Trophoblast cell (in vitro differentiated cells and primary cell): ENCODE measurements around the gene UBR7.
"Not testable (repeated sequence)": the region's sequence is repeated elsewhere in the genome, so short reads cannot be mapped to it uniquely, and the experiment has no call there.

Experiments used
- DNase-seq, 2 donors: peaks; one replicate each; pipeline ENCODE4 v3.0.0-alpha.2; 2016
- H2AFZ ChIP-seq: 2 replicates; pipeline ENCODE4 v1.6.1; 2013; ENCODE audit warnings: low read length, moderate library complexity, mild to moderate bottlenecking; ENCODE audit not compliant: insufficient read depth, poor library complexity
- H2AK5ac ChIP-seq: 2 replicates; pipeline ENCODE4 v1.6.1; 2013; ENCODE audit warnings: mild to moderate bottlenecking, low read length
- H2BK120ac ChIP-seq: 2 replicates; pipeline ENCODE4 v1.6.1; 2013; ENCODE audit warnings: low read length, mild to moderate bottlenecking, moderate library complexity; ENCODE audit not compliant: insufficient read depth, poor library complexity
- H2BK12ac ChIP-seq: 2 replicates; pipeline ENCODE4 v1.6.1; 2013; ENCODE audit warnings: mild to moderate bottlenecking, low read length, moderate library complexity
- H2BK5ac ChIP-seq: 2 replicates; pipeline ENCODE4 v1.6.1; 2013; ENCODE audit warnings: low read length, low read depth, moderate library complexity, mild to moderate bottlenecking; ENCODE audit not compliant: poor library complexity
- H3K14ac ChIP-seq: 2 replicates; pipeline ENCODE4 v1.6.1; 2013; ENCODE audit warnings: mild to moderate bottlenecking, low read length
- H3K18ac ChIP-seq: 2 replicates; pipeline ENCODE4 v1.6.1; 2013; ENCODE audit warnings: mild to moderate bottlenecking, low read length
- H3K23ac ChIP-seq: 2 replicates; pipeline ENCODE4 v1.6.1; 2013; ENCODE audit warnings: low read length
- H3K27ac ChIP-seq: 2 replicates; pipeline ENCODE4 v1.5.1; 2013; ENCODE audit warnings: low read depth, mild to moderate bottlenecking, inconsistent platforms, low read length, moderate library complexity
- H3K27me3 ChIP-seq: 2 replicates; pipeline ENCODE4 v1.6.1; 2013; ENCODE audit warnings: inconsistent platforms, mild to moderate bottlenecking, low read length, moderate library complexity; ENCODE audit not compliant: insufficient read depth
- H3K36me3 ChIP-seq, 2 experiments: 1 replicate in 1 of 2; 2 replicates in 1 of 2; pipeline ENCODE4 v1.6.1; 2013; ENCODE audit warnings: low read length in 2 of 2, mild to moderate bottlenecking in 2 of 2, moderate library complexity in 1 of 2; ENCODE audit not compliant: insufficient read depth in 2 of 2, control insufficient read depth in 1 of 2
- H3K4ac ChIP-seq: 2 replicates; pipeline ENCODE4 v1.6.1; 2013; ENCODE audit warnings: low read depth, mild to moderate bottlenecking, low read length, moderate library complexity
- H3K4me1 ChIP-seq, 2 experiments: 1 replicate in 1 of 2; 2 replicates in 1 of 2; pipeline ENCODE4 v1.6.1; 2013; ENCODE audit warnings: low read length in 2 of 2, mild to moderate bottlenecking in 2 of 2, moderate library complexity in 1 of 2; ENCODE audit not compliant: insufficient read depth in 2 of 2, control insufficient read depth in 1 of 2
- H3K4me2 ChIP-seq: 2 replicates; pipeline ENCODE4 v1.6.1; 2013; ENCODE audit warnings: inconsistent platforms, mild to moderate bottlenecking, low read length, moderate library complexity
- H3K4me3 ChIP-seq: 2 replicates; pipeline ENCODE4 v1.5.1; 2013; ENCODE audit warnings: mild to moderate bottlenecking, low read depth, low read length, inconsistent platforms
- H3K79me1 ChIP-seq: one replicate; pipeline ENCODE4 v1.6.1; 2013; ENCODE audit warnings: low read length
- H3K79me2 ChIP-seq: 2 replicates; pipeline ENCODE4 v1.6.1; 2013; ENCODE audit warnings: low read length, mild to moderate bottlenecking; ENCODE audit not compliant: control insufficient read depth, insufficient read depth, poor library complexity
- H3K9ac ChIP-seq: 2 replicates; pipeline ENCODE4 v1.6.1; 2013; ENCODE audit warnings: mild to moderate bottlenecking, low read length
- H3K9me3 ChIP-seq: 2 replicates; pipeline ENCODE4 v1.6.1; 2013; ENCODE audit warnings: low read depth, mild to moderate bottlenecking, control low read depth, inconsistent platforms, low read length; ENCODE audit not compliant: insufficient read depth
- H4K12ac ChIP-seq: 2 replicates; pipeline ENCODE4 v1.6.1; 2013; ENCODE audit warnings: low read depth, mild to moderate bottlenecking, low read length, moderate library complexity
- H4K8ac ChIP-seq: 2 replicates; pipeline ENCODE4 v1.6.1; 2013; ENCODE audit warnings: low read depth, mild to moderate bottlenecking, low read length, moderate library complexity
- H4K91ac ChIP-seq: one replicate; pipeline ENCODE4 v1.6.1; 2013; ENCODE audit warnings: low read depth, mild to moderate bottlenecking, low read length, moderate library complexity
- WGBS: extraction: QIAGEN DNeasy Blood & Tissue Kit; methylation state at CpG from one replicate; pipeline ENCODE4 v1.1.7; 2013; ENCODE audit warnings: missing lambda C conversion rate; ENCODE audit not compliant: insufficient read length, insufficient coverage; ENCODE audit errors: extremely low coverage; 5-methylcytosine and 5-hydroxymethylcytosine counted together

Gene UBR7

DNA sequence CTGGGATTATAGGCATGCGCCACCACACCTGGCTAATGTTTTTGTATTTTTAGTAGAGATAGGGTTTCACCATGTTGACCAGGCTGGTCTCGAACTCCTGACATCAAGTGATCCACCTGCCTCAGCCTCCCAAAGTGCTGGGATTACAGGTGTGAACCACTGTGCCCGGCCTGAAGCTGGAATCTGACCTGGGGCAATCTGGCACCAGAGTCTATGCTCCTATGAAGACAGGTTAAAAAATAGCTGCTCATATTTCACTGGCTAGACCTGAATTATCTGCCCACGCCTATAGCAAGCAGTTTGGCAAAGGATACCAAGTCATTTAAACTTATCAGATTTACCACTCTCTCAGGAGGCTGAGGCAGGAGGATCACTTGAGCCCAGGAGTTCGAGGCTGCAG, 32.3 kb upstream of the UBR7 start:
- H3K9ac ChIP-seq, H3K4me3 ChIP-seq, H4K8ac ChIP-seq, H3K79me1 ChIP-seq, H3K14ac ChIP-seq, H2AFZ ChIP-seq, H3K27ac ChIP-seq, H2BK12ac ChIP-seq, H3K27me3 ChIP-seq, H3K23ac ChIP-seq, H3K18ac ChIP-seq, H3K79me2 ChIP-seq, H2BK120ac ChIP-seq, H3K4me2 ChIP-seq, H4K91ac ChIP-seq, H4K12ac ChIP-seq, H2AK5ac ChIP-seq, H3K4me1 ChIP-seq, H3K4ac ChIP-seq, DNase-seq, H3K9me3 ChIP-seq, H3K36me3 ChIP-seq, H2BK5ac ChIP-seq: not testable (repeated sequence)
- WGBS: no CpG with 5 or more reads among the region's 5 CpGs

DNA sequence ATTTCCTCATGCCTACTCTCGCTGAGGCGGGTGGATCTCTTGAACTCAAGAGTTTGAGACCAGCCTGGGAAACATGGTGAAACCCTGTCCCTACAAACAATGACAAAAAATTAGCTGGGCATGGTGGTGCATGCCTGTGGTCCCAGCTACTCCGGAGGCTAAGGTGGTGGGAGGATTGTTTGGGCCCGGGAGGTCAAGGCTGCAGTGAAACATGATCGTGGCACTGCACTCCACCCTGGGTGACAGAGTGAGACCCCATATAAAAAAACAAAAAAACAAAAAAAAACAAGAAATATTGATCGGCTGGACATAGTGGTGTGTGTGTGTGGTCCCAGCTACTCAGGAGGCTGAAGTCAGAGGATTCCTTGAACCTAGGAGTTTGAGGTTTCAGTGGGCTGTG, 31.6 kb upstream of the UBR7 start:
- DNase-seq: no peak

DNA sequence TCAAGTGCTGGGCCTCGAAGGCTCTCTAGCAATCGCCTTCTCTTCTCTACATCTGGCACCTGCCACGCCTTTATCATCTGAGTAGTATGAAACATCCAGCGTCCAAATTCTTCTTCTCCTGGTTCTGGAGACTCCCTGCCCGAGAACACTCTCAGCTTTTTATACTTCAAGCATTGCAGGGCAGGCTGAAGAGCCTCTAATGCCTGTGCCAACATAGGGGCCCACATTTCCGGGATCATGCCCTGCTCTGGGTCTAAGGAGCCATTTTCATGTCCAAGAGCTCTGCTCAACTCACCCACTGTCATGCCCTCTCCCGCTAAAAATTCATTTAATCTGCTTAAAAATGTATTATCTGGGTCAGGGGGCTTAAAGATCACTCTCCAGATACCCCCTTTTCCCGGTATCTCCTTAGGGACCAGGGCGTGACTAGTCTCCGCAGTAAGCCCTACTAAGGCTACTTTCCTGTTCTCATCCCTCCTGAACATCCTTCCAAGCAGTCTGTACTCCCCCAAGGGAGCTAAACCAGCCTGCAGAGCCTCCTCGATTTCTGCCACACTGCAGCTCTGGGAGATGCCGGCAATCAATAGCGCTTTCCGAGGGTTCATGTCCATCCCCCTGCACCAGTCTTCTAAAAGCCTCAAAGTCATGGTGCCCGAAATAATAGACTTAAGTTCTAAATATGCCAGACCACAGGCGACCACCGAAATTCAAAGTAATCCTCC, 23.3 kb upstream of the UBR7 start:
- no peak overlapping the region for H3K27ac ChIP-seq
- peaks cover 8% of the 10 kb centered on the region for H3K79me1 ChIP-seq
- peak overlapping the region; percentile 78 for H3K4me2 ChIP-seq
- no peak overlapping the region for H3K14ac ChIP-seq
- no peak overlapping the region for H2BK5ac ChIP-seq
- no peak overlapping the region for H3K9ac ChIP-seq
- no peaks in the 10 kb centered on the region for H3K27me3 ChIP-seq
- no peak overlapping the region for H4K12ac ChIP-seq
- H3K9me3 ChIP-seq: no peaks in the 10 kb centered on the region
- H2BK12ac ChIP-seq: no peak overlapping the region
- H3K36me3 ChIP-seq: peaks cover 4 to 5% of the 10 kb centered on the region in 2 experiments
- H2BK120ac ChIP-seq: no peak overlapping the region
- DNase-seq: no peak
- H3K18ac ChIP-seq: no peak overlapping the region
- no peak overlapping the region for H2AK5ac ChIP-seq
- H4K91ac ChIP-seq: no peak overlapping the region
- no peak overlapping the region for H2AFZ ChIP-seq
- no CpG with 5 or more reads among the region's 17 CpGs for WGBS
- peak overlapping the region; percentile 90 for H3K4me3 ChIP-seq
- no peak overlapping the region for H3K23ac ChIP-seq
- H4K8ac ChIP-seq: no peak overlapping the region
- H3K4me1 ChIP-seq: peaks cover 2 to 3% of the 10 kb centered on the region in 2 experiments
- H3K4ac ChIP-seq: no peak overlapping the region
- H3K79me2 ChIP-seq: peaks cover 3% of the 10 kb centered on the region

More for the DNA sequence above, 31.6 kb upstream of the UBR7 start:
- H3K27ac ChIP-seq: no peak overlapping the region
- no peak overlapping the region for H3K14ac ChIP-seq
- no peak overlapping the region for H3K4me3 ChIP-seq
- H3K9ac ChIP-seq: no peak overlapping the region
- no CpG with 5 or more reads among the region's 6 CpGs for WGBS
- no peak overlapping the region for H2BK120ac ChIP-seq
- no peak overlapping the region for H3K4ac ChIP-seq
- H3K9me3 ChIP-seq: no peaks in the 10 kb centered on the region
- H3K23ac ChIP-seq: no peak overlapping the region
- no peak overlapping the region for H3K4me2 ChIP-seq
- no peaks in the 10 kb centered on the region for H3K79me1 ChIP-seq
- no peaks in the 10 kb centered on the region for H3K79me2 ChIP-seq
- H3K27me3 ChIP-seq: no peaks in the 10 kb centered on the region
- H3K4me1 ChIP-seq: no peaks in the 10 kb centered on the region
- no peak overlapping the region for H2BK5ac ChIP-seq
- H3K36me3 ChIP-seq: no peaks in the 10 kb centered on the region
- H2AK5ac ChIP-seq: no peak overlapping the region
- H4K8ac ChIP-seq: no peak overlapping the region
- no peak overlapping the region for H4K91ac ChIP-seq
- H2AFZ ChIP-seq: no peak overlapping the region
- H2BK12ac ChIP-seq: no peak overlapping the region
- no peak overlapping the region for H4K12ac ChIP-seq
- H3K18ac ChIP-seq: no peak overlapping the region

DNA sequence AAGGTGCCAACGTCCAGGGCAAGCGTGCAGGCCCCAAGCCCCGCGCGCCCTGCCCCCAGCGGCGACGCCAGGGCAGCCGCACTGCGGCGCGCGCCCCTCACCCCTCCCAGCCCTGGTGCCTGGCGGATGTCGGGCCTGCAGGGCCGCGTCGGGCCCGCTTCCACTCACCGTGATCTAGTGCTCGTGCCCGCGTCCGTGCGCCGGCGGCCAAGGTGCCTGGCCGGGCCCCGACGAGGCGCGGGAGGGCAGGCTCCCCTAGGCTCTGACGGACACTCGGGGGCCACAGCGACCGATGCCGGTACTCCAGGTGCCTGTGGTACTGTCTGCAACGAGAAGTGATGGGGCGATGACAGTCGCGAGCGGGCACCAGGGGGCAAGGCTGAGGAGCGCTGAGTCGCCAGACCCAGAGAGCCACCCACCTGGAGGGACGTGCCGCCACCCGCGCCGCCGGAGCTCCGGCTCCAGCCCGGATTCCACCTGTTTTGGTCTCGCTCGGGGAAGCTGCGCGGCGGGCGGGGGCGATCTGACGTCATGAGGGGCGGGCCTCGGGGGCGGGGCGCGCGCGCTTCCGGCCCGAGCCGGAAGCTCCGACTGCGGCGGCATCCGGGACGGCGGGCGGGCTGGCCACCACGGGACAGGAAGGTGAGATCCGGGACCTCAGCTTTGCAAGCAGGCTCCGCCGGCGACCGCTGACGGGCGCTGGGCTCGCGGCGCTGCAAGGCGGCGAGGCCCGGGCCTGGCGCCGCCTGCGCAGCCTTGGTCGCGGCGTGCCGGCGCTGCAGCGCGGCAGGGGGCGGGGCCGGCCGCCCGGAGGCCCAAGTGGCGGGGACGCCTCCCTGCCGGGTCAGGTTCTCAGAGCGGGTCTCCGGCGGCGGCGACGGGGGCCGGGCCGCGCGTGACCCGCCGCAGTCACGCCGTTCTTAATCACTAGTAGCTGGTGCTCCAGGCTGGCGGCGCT, 22.4 kb upstream of the UBR7 start, which contains the start of the genes LYSET and MOAP1:
Gene LYSET (plus strand): TSS at position 927 of the 958 bp plus-strand sequence. CDS start 89 bp downstream, outside the sequence.
Gene MOAP1 (minus strand): TSS at position 507 of the 958 bp plus-strand sequence. CDS start 655 bp downstream, outside the sequence.
- H3K23ac ChIP-seq: no peak within 1 kb of the TSS
- peak within 1 kb of the TSS; percentile 93 for H2AFZ ChIP-seq
- H3K79me2 ChIP-seq: peaks cover 3% of the 10 kb centered on the region
- H3K27me3 ChIP-seq: no peaks in the 10 kb centered on the region
- peaks cover 8% of the 10 kb centered on the region for H3K79me1 ChIP-seq
- peaks cover 2 to 3% of the 10 kb centered on the region in 2 experiments for H3K4me1 ChIP-seq
- H4K12ac ChIP-seq: peak within 1 kb of the TSS; percentile 27
- H3K18ac ChIP-seq: peak within 1 kb of the TSS; percentile 66
- H2BK120ac ChIP-seq: peak within 1 kb of the TSS; percentile 46
- H3K4me2 ChIP-seq: peak within 1 kb of the TSS; percentile 96
- H3K14ac ChIP-seq: peak within 1 kb of the TSS; percentile 81
- H2BK12ac ChIP-seq: no peak within 1 kb of the TSS
- H3K4me3 ChIP-seq: peak within 1 kb of the TSS; percentile 90
- H4K8ac ChIP-seq: peak within 1 kb of the TSS; percentile 82
- peak within 1 kb of the TSS; percentile 97 for H3K27ac ChIP-seq
- H3K9ac ChIP-seq: peak within 1 kb of the TSS; percentile 91
- H2AK5ac ChIP-seq: no peak within 1 kb of the TSS
- no peaks in the 10 kb centered on the region for H3K9me3 ChIP-seq
- peaks cover 4 to 5% of the 10 kb centered on the region in 2 experiments for H3K36me3 ChIP-seq
- H4K91ac ChIP-seq: peak within 1 kb of the TSS; percentile 84
- H3K4ac ChIP-seq: peak within 1 kb of the TSS; percentile 57
- peak; percentile 83 to 87 for DNase-seq
- no CpG with 5 or more reads among the region's 124 CpGs for WGBS
- peak within 1 kb of the TSS; percentile 55 for H2BK5ac ChIP-seq
